ENCODE data around the gene NUMA1. TPM values are rescaled to one million over a fixed set of nuclear protein-coding genes. Genes with fewer than 3 reads are reported as not detected.
A peak's percentile ranks its signal among the peaks of the same experiment; 100 is the strongest.

The NUMA1 gene
- total and polyA plus RNA-seq, 2 of the 8 experiments (the other 6 are each of a cell fraction or from before 2014, with no cell fraction given) = 101 to 107 TPM

DNA sequence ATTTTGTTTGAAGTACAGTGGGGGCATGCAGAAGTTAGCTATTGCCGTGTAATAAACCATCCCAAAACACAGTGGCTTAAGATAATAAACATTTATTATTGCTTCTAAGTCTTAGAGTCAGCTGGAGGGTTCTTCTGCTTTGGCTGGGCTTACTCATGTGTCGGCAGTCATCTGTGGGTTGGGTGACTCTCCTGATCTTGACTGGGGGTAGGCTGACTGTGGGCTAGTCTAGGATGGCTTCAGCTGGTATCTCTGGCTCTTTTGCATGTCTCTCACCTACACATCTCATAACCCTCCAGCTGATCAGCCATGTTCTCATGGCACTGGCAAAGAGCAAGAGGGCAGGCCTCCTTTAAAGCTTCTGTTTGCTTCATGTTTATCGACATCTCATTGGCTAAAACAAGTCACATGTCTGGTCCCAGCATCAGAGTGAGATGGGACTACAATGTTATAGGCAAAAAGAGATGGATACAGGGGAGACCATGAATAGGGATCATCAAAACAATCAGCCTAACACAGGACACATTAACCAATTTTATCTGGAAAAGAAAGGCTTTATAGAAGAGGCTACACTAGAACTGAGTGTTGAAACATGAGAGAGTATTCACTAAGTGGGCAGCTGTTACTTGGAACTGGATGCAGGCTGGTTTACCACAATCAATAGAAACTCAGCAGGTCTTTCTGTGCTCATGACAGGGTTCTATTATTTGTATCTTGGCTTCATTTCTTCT, 5.4 kb upstream of the NUMA1 start:
- Histone ChIP-seq H3K4me3 (ENCODE audit: extremely low read depth in 1 of 4, insufficient read depth in 2 of 4, low read depth in 3 of 4, low read length in 4 of 4) (no peak overlapping the region), H2BK20ac (ENCODE audit: low read length) (no peak overlapping the region), H3K9ac (replicated peaks in 1 of 4; ENCODE audit: extremely low read depth in 1 of 4, low read depth in 3 of 4, low read length in 3 of 4) (no peak overlapping the region), H3K4me2 (ENCODE audit: insufficient read depth in 1 of 2, low read depth in 2 of 2, low read length in 2 of 2) (no peak overlapping the region), H3K79me1 (ENCODE audit: low read depth, low read length) (no peaks in the 10 kb centered on the region), H3K23me2 (ENCODE audit: low read depth, low read length) (no peaks in the 10 kb centered on the region; the same call in 1 of the 2 replicates), H2BK15ac (ENCODE audit: low read length) (no peak overlapping the region), H3K9me3 (ENCODE audit: insufficient read depth in 2 of 2, low read depth in 1 of 2, low read length in 1 of 2) (no peaks in the 10 kb centered on the region), H3K4me1 (replicated peaks in 1 of 4; ENCODE audit: control insufficient read depth in 3 of 4, insufficient read depth in 4 of 4, low read length in 3 of 4) (peaks cover 0 to 2% (median 0%) of the 10 kb centered on the region in 4 experiments; a peak in 2 of 7 replicates), H3K27ac (ENCODE audit: low read depth, low read length) (no peak overlapping the region), H2AK5ac (ENCODE audit: low read depth, low read length) (no peak overlapping the region), H2AFZ (ENCODE audit: low read length) (no peak overlapping the region), H3K56ac (replicated peaks; ENCODE audit: insufficient read length, low read depth, low read length) (no peak overlapping the region), H3K23ac (ENCODE audit: insufficient read length) (no peak overlapping the region), H2BK5ac (ENCODE audit: low read depth, low read length) (no peak overlapping the region), H3K4ac (replicated peaks; ENCODE audit: insufficient read length, low read depth, low read length) (no peak overlapping the region), H3K36me3 (ENCODE audit: control insufficient read depth in 2 of 4, insufficient read depth in 4 of 4, low read length in 3 of 4) (peaks cover 0 to 4% (median 0%) of the 10 kb centered on the region in 4 experiments; a peak in 2 of 8 replicates), H4K20me1 (replicated peaks in 1 of 2; ENCODE audit: control insufficient read depth in 1 of 2, insufficient read depth in 2 of 2, low read length in 2 of 2) (no peaks in the 10 kb centered on the region), H2BK120ac (replicated peaks; ENCODE audit: low read depth, low read length) (no peak overlapping the region), H3K14ac (ENCODE audit: insufficient read length) (no peak overlapping the region), H4K91ac (replicated peaks; ENCODE audit: insufficient read length, low read length) (no peak overlapping the region), H3K18ac (ENCODE audit: extremely low read depth, low read length) (no peak overlapping the region), H3K27me3 (replicated peaks in 1 of 4; ENCODE audit: control insufficient read depth in 3 of 4, extremely low read depth in 1 of 4, insufficient read depth in 3 of 4, low read length in 3 of 4) (no peaks in the 10 kb centered on the region), H4K5ac (ENCODE audit: insufficient read length, low read depth, low read length) (no peak overlapping the region), H4K8ac (ENCODE audit: extremely low read depth, insufficient read depth, low read length) (no peak overlapping the region), H2BK12ac (ENCODE audit: low read depth, low read length) (no peak overlapping the region), H3K79me2 (ENCODE audit: control insufficient read depth in 1 of 2, insufficient read depth in 2 of 2, low read length in 2 of 2) (no peaks in the 10 kb centered on the region)
- FAIRE-seq (no peak), DNase-seq (ENCODE audit: low read depth in 1 of 2, low spot score in 2 of 2) (no peak)
- CTCF ChIA-PET (ENCODE audit: partially characterized antibody) = interaction anchor here (0.6 to 3.9 kb wide), 14 partner anchors 9 to 346 kb away, joined by 3 to 44 read pairs (median 4); partner anchors contain the start of gene TOMT
- WGBS, 2 experiments (ENCODE audit: extremely low coverage in 1 of 2, insufficient coverage in 1 of 2, insufficient read length in 1 of 2, insufficient replicate concordance in 2 of 2, low coverage in 1 of 2, low lambda C conversion rate in 2 of 2, missing lambda C conversion rate in 1 of 2) = 91% methylated on average over 3 of the region's 3 CpGs; no CpG with 5 or more reads in 1 of the 2 experiments
- POLR2A ChIA-PET (ENCODE audit: partially characterized antibody) = interaction anchor here (0.6 to 8.4 kb wide), 11 partner anchors 11 to 334 kb away, joined by 3 to 144 read pairs (median 4); partner anchors contain the start of genes ANAPC15 and LAMTOR1
- TF ChIP-seq, protein P1, sequence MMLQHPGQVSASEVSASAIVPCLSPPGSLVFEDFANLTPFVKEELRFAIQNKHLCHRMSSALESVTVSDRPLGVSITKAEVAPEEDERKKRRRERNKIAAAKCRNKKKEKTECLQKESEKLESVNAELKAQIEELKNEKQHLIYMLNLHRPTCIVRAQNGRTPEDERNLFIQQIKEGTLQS (IDR thresholded peaks at IDR 0.05; ENCODE audit: insufficient read depth, low read depth, low read length) = no peak
- TF ChIP-seq CTBP2 (IDR thresholded peaks at IDR 0.05; ENCODE audit: borderline replicate concordance, insufficient read depth, insufficient read length, low read length) = no peak
- TF ChIP-seq SP2 (IDR thresholded peaks at IDR 0.05; ENCODE audit: low read length) = no peak
- TF ChIP-seq TCF12 (IDR thresholded peaks at IDR 0.05; ENCODE audit: low read depth, low read length) = no peak
- TF ChIP-seq CEBPB (IDR thresholded peaks at IDR 0.05; ENCODE audit: low read depth, low read length) = no peak
- TF ChIP-seq, protein P2, sequence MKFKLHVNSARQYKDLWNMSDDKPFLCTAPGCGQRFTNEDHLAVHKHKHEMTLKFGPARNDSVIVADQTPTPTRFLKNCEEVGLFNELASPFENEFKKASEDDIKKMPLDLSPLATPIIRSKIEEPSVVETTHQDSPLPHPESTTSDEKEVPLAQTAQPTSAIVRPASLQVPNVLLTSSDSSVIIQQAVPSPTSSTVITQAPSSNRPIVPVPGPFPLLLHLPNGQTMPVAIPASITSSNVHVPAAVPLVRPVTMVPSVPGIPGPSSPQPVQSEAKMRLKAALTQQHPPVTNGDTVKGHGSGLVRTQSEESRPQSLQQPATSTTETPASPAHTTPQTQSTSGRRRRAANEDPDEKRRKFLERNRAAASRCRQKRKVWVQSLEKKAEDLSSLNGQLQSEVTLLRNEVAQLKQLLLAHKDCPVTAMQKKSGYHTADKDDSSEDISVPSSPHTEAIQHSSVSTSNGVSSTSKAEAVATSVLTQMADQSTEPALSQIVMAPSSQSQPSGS (IDR thresholded peaks at IDR 0.05; ENCODE audit: low read length) = no peak
- no peak for TF ChIP-seq CHD2 (IDR thresholded peaks at IDR 0.05; ENCODE audit: low read length)
- TF ChIP-seq GABPA (IDR thresholded peaks at IDR 0.05; ENCODE audit: borderline replicate concordance, insufficient read depth, low read length) = no peak
- TF ChIP-seq, protein P3, sequence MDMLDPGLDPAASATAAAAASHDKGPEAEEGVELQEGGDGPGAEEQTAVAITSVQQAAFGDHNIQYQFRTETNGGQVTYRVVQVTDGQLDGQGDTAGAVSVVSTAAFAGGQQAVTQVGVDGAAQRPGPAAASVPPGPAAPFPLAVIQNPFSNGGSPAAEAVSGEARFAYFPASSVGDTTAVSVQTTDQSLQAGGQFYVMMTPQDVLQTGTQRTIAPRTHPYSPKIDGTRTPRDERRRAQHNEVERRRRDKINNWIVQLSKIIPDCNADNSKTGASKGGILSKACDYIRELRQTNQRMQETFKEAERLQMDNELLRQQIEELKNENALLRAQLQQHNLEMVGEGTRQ (IDR thresholded peaks at IDR 0.05; ENCODE audit: low read length) = peak; percentile 57; the same call in 1 of the 2 replicates
